Measurements from ENCODE around the gene LRRC18.

LRRC18 gene

DNA sequence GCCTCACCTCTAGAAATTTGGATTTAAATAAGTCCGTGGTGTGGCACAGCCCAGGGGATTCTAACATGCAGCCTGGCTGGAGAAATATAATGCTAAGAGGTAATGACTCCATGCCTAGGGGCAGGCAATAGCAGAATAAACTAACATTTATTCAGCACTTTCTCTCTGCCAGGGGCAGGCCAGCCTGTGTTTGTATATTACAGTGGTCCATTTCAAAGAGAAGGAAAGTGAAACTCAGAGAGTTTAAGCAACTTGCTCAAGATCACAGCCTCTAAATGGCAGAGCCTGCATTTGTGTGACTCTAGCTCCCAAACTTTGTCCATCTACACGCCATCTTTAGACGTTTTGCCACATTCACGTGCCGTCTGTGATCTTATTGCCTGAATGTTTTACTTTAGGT lies 6.7 kb upstream of the LRRC18 start:
- DNase-seq (ENCODE audit: low read depth in 2 of 2), result no peak

DNA sequence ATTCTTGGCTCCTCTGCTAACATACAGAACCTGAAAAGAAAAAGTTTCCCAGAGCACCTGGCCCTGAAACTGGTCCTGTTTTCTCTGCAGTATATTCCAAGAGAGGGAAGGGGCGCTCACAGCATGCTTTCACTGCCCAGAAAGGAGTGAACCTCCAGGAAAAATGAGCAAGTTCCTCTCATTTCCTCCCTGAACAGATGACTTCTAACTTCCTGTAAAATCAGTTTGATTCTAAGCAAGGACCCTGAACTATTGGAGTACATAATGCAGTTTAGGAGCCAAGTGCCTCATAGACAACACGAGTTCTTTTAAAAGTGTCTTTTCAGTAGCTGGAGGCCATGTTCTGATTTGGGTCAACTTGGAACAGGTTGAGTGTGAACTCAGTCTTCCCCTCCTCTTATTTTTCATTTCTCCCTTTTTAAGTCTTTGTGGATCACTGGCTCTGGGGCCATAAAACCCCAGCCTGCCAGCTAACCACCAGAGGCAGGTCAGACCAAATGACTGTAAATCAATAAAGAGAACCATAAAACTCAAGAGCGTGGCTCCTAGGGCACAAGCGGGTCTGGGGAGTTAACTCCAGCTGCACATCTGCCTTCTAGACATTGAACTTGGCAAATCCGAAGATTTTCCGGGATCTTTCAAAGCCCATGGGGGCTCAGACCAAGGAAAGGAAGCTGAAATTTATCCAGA lies 5.9 kb upstream of the LRRC18 start:
- DNase-seq (ENCODE audit: low read depth in 2 of 2), result no peak

DNA sequence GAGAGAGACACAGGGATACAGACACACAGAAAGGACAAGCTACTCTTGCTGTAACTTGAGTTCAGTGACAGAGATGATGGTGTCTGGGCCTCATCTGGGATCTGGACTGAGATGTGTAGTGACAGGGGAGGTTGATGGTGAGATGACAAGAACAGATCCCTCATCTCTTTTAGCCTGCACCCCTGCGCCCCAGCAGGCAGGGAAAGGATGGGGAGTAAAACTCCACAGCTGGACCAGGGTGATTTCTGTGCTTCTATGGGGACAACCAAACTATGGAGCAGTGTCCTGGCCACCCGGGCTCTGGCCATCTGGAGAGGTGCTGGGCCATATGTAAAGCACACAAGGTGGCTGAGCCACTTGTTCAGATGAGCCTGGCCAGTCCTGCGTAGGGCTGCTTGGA lies 4.5 kb upstream of the LRRC18 start:
- no peak for DNase-seq (ENCODE audit: low read depth in 2 of 2)

DNA sequence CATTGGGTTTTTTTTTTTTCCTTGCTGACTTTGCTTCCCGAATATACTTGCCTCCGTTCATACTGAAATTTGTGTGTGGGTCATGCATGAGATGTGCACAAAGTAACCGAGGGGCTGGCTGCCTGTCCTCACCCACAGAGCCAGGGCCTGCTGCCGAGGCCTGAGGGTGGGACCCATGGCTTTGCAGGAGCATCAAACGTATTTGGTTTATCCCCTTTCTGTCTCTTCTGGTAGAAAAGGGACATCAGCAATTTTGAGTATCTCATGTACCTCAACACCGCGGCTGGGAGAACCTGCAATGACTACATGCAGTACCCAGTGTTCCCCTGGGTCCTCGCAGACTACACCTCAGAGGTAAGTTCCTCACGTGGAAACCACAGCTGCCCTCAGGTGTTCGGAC lies 3.5 kb upstream of the LRRC18 start:
- no peak for DNase-seq (ENCODE audit: low read depth in 2 of 2)

DNA sequence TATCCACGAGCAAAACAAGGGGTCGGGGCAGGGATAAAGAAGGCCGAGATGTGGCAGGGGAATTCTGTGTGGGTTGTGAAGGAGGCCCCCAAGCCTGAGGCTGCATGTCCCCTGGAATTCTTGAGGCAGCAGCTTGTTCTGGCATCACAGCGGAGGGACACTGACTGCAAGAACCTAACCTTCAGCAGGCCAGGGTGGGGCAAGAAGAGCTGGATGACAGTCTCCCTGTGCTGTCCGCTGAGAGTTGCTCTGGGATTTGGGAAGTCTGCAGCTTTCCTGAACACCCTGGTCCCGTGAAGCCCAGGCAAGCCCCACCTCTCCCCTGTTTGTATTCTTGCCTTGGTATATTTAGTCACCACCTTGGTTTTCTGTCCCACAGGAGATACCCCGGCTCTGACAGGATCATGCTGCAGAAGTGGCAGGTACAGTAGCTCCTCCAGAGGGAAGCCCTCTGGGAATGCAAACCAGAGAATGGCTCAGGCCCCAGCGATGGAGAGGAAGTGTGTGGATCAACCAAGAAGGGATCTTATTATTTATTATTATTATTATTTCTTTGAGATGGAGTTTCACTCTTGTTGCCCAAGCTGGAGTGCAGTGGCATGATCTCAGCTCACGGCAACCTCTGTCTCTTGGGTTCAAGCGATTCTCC lies 1.9 kb upstream of the LRRC18 start:
- DNase-seq (ENCODE audit: low read depth in 2 of 2), result no peak

DNA sequence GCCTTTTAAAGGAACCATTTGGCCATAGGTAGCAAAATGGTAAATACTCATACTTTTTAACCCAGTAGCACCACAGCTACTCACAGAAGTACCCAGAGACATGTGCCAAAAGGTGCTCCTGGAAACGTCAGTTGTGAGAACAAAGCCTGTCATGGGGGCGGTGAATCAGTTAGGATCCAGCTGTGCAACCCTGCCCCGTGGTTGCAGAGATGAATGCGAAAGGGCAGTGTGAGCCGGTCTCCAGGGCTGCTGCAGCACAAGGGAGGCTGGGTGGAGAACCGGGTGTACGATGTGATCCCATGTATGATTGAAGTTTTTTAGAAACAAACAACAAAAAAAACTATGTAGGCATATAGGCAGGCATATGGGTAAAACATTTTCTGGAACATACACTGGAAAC lies 1.3 kb upstream of the LRRC18 start:
- no peak for DNase-seq (ENCODE audit: low read depth in 2 of 2)

DNA sequence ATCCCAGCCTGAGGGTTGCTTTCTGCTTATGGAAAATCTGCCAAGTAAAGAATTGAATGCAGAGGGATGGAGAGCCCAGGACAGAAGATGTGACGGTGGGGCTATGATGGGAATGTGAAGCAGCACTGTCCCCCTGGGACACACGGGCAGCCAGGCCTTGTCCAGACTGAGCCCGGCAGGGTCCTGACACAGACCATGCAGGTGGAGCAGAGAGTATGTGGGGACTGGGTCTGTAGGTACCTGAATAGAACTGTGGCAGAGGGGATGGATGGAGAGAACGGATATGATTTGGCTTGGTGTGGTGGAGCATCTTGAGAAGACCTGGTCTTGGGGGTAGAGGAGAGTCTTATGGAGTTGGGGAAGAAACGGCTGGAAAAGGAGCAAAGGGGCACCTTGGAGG lies 732 bp upstream of the LRRC18 start:
- no peak for DNase-seq (ENCODE audit: low read depth in 2 of 2)

DNA sequence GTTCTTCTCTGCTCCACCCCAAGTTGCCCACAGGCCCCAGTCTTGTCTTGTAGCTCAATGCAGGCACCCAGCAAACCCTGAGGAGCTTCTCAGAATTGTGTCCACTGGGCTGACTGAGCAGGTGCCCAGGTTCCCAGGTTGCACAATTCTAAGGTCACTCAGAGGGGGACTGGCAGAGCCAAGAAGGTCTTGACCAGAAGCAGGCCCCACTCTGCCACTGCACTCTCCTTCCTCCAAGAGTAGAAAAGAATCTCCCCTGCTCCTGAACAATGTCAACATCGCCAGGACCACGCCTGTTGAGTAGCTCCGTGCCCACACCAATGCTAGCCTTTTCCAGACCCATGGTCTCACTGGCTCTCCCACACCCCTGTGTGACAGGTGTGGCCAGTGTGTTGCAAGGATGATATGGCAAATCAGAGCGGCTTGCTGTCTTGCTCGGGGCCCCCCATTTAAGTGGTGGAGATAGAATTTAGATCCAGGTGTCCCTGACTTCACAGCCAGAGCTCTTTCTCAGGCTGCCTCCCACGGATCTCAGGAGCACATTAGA lies 577 bp downstream of the LRRC18 start:
- no peak for DNase-seq (ENCODE audit: low read depth in 2 of 2)

DNA sequence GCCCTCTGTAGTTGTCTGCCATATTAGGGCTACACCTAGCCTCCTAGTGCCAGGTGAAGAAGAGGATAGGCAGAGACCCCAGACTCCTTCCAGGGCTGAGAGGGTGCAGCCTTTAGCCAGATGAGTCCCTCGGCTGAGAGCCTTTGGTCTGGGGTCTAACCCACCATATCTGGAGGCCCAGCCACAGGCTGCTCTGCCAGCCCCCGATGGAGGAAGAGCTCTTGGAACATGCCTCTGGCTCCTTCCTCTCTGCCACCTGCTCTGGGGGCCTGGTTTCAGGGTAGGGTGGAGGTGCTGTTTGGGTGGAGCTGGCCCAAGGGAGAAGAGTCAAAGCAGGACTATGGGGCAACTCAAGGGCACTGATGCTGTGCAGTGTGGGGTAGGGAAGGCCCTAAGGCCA lies 1.4 kb downstream of the LRRC18 start:
- DNase-seq (ENCODE audit: low read depth in 2 of 2), result no peak

DNA sequence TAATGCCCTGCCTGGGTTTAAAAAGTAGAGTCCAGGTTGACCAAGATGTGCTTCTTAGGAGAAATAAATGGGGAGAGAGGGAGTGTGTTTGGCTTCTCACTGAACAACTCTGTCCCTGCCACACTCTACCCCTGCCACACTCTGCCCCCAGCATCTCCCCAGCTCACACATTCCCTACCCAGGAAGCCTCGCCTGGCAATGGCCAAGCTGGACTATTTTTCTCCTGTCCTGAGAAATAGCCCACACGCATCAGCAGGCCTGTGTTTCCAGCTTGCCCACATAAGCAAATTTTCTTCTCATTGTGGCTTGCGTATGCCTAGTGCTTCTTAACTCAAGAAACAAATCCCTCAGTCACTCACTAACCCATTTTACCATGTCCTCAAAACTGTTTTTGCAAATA lies 1.8 kb downstream of the LRRC18 start:
- DNase-seq (ENCODE audit: low read depth in 2 of 2), result no peak

DNA sequence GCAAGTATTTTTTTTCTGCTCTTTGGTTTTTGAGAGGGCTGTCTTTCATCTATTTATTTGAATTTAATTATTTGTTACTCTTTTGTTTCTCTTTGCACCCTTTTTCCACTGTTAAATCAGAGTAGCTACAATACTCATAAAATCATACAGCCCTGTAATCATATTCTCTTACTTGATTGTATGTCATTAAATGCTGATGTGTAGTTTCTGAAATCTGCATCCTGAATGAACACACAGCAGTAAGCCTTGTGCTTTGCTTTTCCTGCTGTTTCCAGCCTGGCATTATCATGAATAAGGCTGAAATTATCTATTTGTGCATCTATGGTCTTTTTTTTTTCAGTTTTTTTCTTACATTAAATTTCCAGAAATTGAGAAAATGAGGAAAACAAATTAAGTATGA lies 4.1 kb downstream of the LRRC18 start:
- no peak for DNase-seq (ENCODE audit: low read depth in 2 of 2)

DNA sequence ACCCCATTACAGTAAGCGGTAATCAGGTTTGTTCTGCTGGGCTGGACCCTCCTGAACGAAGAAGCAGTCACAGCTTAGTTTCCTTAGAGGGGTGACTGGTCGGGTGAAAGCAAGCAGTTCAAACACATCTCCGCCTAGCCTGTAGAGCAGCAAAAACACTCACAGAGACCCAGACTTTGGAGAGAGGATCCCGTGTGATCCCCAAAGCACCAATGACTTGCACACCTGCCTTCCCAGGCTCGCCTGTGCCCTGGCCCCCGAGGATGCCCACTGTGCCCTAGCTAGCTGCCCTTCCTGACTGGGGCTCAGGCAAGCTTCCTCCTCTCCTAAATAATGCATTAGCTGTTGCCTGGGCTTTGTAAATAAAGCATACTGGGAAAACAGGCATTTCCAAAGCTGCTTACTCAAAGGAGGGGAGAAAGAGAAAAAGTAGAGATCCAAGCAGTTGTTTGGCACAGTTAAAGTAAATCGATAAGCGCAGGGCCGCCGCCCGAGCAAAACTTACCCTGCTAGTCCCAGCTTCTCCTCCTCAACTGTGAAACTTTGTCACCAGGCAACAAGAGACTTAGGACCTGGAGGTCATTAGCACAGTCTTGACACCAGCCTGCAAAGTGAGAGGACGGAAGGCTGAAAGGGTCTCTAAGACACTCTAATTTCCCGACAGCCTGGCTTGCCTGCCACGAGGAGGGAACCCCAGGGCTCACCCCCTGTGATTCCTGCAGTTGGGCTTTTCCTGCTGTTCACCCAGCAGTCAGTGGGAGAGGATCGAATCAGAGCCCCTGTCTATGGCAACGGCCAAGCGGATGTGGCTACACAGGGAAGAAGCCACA lies 4.8 kb downstream of the LRRC18 start:
- no peak for DNase-seq (ENCODE audit: low read depth in 2 of 2)

DNA sequence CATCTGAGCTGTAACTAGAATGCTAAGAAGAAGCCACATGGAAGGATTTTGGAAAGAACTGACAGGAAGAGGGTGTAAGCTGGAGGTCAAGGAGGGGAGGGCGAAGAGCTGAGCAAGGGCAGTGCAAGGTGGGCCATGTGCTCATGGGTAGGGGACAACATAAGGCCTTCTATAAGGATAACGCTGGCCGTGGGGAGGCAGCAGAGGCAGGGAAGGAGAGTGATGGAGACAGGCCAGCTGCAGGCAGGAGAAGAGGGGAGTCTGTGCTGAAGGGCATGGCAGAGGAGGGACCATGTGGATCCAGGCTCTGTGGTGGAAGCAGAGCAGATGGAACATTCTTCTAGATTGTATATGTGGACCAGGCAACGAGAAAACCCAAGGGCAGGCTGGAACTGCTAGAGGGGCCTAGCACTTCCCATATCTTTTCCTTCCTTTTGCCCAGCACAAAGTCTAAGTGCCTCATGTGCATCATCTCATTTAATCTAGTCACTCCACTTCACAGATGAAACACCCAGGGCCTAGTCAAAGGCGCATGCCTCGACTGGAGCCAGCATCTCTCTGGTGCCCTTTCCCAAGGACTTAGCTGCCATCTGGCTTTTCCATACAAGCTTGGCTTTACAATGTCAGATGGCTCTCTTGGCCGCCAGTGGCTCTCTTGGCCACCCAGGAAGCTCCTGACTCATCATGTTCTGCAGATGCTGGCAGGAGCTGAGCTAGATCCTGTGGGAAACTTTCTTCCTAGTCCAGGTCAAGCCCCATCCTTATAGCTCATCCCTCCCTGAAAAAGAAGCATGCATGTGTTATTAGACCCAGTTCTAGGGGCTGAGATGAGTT lies 6.6 kb downstream of the LRRC18 start:
- DNase-seq (ENCODE audit: low read depth in 2 of 2), result no peak

DNA sequence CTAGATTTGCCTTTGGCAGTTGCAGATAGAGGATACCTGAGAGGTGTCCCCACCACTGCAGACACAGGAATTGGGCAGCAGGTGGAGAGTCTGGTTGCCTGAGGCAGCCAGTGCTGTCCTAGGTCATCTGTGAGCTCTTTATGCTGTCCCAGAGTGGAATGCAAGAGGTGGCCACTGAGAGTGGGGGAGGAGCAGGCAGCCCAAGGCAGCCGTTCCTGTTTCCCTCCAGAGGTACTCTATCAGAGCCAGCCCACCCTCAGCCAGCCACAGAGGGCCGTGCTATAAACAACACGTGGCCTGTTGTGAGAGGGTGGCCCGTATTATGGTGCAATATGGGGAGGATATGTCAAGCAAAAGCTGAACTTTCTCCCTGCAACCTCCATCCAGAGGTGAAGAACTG lies 8.5 kb downstream of the LRRC18 start:
- no peak for DNase-seq (ENCODE audit: low read depth in 2 of 2)

DNA sequence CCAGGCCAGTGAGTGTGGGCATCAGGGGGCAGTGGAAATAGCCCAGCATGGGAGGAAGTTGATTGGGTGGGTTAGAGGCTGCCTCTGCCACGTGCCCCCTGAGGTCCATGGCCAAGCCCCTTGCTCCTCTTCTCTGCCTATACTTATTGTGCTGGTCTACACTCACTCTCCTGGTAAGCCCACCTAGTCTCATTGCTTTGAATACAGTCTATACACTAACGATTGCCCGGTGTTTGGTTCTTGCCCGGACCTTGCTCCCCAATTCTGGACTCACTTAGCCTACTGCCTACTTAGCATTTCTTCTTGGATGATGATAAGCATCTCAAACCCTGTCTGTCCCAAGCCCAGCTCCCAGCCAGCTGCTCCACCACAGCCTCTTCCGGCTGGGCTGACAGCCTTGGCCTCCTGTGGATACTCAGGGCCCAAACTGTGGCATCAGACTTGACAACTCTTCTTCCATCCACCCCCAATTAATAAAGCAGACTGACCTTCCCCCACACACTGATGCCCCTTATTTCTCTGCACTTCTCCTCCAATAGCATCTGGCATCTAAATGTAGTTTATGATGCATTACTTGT lies 10.1 kb downstream of the LRRC18 start:
- DNase-seq (ENCODE audit: low read depth in 2 of 2), result no peak

DNA sequence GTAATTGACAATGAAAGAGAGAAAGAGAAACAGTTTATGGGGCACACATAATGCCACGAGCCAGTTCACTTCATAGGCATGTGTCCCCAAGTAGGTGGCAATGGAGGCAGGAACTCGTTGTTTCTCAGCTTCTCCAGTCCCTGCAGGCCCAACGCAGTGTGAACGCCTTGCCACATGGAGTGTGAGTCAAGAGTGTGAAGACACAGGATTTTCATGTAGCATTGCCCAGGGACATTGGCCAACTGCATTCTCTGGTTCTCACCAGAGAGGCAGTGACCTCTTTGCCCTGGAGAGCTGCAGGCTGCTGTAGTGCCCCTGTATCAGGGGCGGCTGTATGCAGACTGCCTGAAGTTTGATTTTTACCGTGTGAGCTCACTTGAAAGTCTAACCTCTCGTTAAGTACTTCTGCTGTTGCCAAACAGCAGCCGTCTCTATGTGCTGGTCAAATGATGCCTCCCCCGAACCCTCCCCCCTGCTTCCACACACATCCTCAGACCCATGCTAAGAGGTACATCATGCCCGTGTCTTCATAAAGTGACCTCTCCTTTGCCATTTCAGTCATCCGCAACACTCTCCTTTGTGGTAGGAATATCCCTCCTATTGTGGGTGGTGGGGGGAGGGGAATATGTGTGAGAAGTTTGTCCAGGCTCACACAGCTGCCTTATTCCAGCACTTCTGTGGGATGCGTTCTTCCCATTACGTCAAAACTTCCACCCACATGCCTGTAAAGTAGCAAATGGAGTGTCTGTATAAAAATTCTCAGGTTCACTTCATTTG lies 12.7 kb downstream of the LRRC18 start:
- DNase-seq (ENCODE audit: low read depth in 2 of 2), result no peak

DNA sequence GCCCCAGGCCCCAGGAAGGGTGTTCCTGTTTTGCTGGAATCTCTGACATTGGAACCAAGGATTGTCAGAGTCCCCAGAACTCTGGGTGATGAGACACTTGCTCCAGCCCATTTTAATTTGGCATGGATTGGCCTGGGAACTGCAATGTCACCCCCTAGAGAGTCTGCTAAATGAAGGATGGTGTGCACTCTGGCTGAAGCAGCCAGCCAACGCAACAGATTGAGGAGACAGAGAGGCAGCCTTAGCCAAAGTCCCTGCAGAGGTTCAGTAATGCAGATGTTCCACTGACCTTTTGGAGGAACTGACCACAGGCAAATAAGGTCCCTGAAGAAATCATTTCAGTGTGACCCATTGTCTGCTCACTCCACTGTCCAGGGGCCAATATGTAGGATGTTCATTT lies 13.4 kb downstream of the LRRC18 start:
- DNase-seq (ENCODE audit: low read depth in 2 of 2), result no peak

DNA sequence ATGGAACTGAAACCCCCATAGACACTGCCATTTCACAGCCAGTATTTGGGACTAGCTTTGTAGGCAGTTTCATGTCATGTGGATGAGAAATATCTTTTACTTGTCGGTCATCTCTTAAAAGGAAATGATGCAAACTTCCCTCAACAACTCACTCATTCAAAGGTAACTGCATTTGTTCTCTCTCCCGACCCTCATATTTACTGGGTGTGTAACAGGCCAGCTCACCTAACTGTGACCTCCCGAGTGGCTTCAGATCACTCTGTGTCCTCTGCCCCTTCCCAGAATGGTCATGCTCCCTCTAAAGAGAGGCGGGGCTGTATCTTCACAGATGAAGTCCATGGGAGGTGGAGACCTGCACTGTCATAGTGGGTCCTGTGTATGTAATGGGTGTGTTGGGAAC lies 14.7 kb downstream of the LRRC18 start:
- no peak for DNase-seq (ENCODE audit: low read depth in 2 of 2)

DNA sequence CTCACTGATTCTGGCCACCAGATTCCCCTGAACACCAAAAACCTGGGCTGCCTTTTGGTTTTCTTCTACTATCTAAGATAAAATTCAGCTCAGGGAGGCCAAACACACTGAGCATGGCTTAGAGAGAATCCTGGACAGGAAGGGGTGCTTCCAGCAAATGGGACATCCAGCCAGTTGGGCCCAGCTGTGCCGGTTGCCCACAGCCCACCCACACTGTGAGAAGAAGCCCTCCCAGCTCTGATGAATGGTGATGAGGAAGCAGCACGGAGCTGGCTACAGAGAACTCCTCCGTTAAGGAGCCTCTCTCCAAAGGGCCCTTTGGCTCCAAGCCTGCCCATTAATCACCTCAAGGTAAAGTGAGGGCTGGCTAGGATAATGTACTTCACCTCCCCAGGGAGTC lies 15.9 kb downstream of the LRRC18 start:
- DNase-seq (ENCODE audit: low read depth in 2 of 2), result no peak

DNA sequence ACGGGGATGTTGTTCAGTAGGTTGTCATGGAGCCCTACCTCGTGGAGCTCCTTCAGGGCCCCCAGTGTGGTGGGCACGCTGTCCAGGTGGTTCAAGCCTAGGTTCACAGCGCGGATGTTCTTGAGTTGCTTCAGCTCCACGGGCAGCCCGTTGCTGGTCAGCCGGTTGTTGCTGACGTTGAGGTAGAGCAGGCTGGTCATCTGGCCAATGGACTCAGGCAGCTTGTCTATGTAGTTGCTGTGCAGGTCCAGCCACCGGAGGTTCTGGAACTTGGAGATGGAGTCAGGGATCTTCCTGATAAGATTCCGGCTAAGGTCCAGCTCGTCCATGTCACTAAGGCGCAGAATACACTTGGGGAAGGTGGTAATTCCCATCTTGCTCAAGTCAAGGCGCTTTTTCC lies 26.0 kb downstream of the LRRC18 start:
- DNase-seq (ENCODE audit: low read depth in 2 of 2), result no peak

DNA sequence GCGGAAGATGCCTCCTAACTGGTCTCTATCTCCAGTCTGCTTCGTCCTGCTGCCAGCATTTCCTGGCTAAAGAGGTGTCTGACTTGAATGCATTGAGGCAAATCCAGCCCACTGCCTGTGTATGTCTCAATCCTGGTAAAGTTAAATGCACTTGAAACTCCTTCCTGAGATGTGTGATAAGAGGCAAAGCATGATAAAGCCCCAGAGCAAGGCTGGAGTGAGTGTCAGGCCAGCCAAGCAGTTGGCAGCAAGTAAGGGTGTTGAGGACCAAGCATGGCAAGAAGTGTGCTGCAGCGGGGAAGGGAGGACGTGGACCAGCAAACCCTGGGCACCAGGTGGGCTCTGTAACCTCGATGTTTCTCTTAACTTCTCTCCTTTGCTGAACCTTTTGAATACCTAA lies 29.1 kb downstream of the LRRC18 start:
- DNase-seq (ENCODE audit: low read depth in 2 of 2), result no peak
